NT2/D1 (cell line): ENCODE data around the gene DCLK2.

Experiments
- SUZ12 ChIP-seq: IDR thresholded peaks from 2 replicates; pipeline ENCODE4 v1.6.1; 2011; ENCODE audit not compliant: insufficient read length, insufficient read depth; ENCODE audit errors: extremely low read depth
- YY1 ChIP-seq: IDR thresholded peaks from 2 replicates; pipeline ENCODE4 v1.6.1; 2011; ENCODE audit not compliant: insufficient read length, insufficient read depth
- ZNF274 ChIP-seq: IDR thresholded peaks from 2 replicates; pipeline ENCODE4 v1.6.1; 2011; ENCODE audit warnings: mild to moderate bottlenecking, low read depth, low read length

- TF ChIP-seq SUZ12: no peak
- TF ChIP-seq ZNF274: no peak
- TF ChIP-seq YY1: no peak
Measured at GRCh38 chr4:150123087-150123486, 44.8 kb downstream of the DCLK2 start.
